ENCODE data around the gene WDR62.

WDR62 gene

GRCh38 chr19:36081894-36082293 is 27.2 kb downstream of the WDR62 start:
- no peak for TF ChIP-seq CTCF (IDR thresholded peaks at IDR 0.05; ENCODE audit: extremely low read depth, insufficient read depth, missing control alignments)
- no peak for DNase-seq (ENCODE audit: low spot score)
- in situ Hi-C loops (cut with MboI; ENCODE audit: low pct_unique_long_range_greater_than_20kb, low sequenced_read_pairs, unreplicated experiment) = no loop called here

DNA sequence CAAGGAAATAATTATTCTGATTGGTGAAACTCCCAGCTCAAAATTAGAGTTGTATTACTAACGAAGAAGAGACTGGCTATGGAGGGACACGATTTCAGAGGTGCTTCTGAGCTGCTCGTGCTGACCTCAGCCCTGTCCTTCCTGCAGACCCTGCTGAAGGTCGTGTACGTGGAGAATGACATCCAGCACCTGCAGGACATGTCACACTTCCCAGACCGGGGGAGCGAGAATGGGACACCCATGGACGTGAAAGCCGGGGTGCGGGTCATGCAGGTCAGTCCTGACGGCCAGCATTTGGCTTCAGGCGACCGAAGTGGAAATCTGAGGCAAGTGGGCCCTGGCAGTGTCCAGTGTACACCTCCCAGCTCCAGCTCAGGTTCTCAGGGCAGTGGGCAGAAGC is 28.2 kb downstream of the WDR62 start:
- no peak for DNase-seq (ENCODE audit: low spot score)
- TF ChIP-seq CTCF (IDR thresholded peaks at IDR 0.05; ENCODE audit: extremely low read depth, insufficient read depth, missing control alignments) = no peak
- in situ Hi-C loops (cut with MboI; ENCODE audit: low pct_unique_long_range_greater_than_20kb, low sequenced_read_pairs, unreplicated experiment) = no loop called here

DNA sequence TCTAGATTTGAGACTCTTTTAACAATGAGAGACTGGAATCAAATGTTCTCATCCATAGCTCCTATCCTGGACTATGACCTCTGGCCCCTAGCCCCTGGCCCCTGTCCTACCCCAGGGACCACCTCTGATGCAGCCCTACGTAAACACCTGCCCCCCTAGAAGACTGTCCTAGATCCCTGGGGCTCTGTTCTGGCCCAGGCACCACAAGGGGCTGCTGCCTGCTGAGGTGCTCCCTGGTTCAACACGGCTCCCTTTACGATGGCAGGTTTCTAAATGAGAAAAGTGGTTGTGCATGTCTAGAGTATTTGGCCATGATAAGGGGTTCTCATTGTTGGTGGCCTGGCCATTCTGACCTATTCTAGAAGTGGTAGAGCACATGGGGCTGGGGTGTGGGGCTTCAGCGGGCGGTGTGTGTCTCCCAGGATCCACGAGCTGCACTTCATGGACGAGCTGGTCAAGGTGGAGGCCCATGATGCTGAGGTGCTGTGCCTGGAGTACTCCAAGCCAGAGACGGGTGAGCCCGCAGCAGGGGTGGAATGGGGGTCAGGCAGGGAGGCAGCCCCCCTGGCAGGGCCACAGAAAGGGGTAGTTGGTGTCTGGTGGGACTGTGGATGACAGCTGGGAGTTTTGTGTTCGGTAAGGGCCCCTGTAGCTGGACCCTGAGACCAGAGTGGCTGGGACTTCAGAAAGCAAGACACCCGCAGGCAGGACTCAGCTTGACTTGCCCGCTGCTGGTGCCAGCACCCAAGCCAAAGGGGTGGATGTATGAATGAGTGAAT is 29.7 kb downstream of the WDR62 start:
- in situ Hi-C loops (cut with MboI; ENCODE audit: low pct_unique_long_range_greater_than_20kb, low sequenced_read_pairs, unreplicated experiment) = no loop called here

GRCh38 chr19:36086326-36086725 is 31.6 kb downstream of the WDR62 start:
- in situ Hi-C loops (cut with MboI; ENCODE audit: low pct_unique_long_range_greater_than_20kb, low sequenced_read_pairs, unreplicated experiment) = no loop called here
- TF ChIP-seq CTCF (IDR thresholded peaks at IDR 0.05; ENCODE audit: extremely low read depth, insufficient read depth, missing control alignments) = no peak
- no peak for DNase-seq (ENCODE audit: low spot score)

More for the DNA sequence above, 29.7 kb downstream of the WDR62 start:
- no peak for TF ChIP-seq CTCF (IDR thresholded peaks at IDR 0.05; ENCODE audit: extremely low read depth, insufficient read depth, missing control alignments)
- DNase-seq (ENCODE audit: low spot score) = no peak

DNA sequence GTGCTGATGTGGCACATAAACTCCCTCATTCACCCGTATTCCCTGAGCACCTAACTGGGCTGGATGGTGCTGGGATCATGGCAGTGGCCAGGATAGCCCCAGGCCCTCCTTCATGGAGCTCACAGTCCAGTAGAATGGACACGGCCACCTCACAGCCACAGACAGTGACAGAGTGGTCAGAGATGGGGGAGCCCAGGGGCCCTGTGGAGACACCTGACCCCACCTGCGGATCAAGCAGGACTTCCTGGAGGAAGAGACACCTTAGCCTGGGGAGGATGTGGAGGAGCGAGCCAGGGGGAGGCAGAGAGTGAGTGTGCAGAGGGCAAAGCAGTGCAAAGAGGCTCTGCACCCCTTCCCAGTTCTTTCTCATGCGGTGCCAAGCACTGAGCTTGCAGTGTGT is 35.1 kb downstream of the WDR62 start:
- no peak for DNase-seq (ENCODE audit: low spot score)
- in situ Hi-C loops (cut with MboI; ENCODE audit: low pct_unique_long_range_greater_than_20kb, low sequenced_read_pairs, unreplicated experiment) = no loop called here
- TF ChIP-seq CTCF (IDR thresholded peaks at IDR 0.05; ENCODE audit: extremely low read depth, insufficient read depth, missing control alignments) = no peak

DNA sequence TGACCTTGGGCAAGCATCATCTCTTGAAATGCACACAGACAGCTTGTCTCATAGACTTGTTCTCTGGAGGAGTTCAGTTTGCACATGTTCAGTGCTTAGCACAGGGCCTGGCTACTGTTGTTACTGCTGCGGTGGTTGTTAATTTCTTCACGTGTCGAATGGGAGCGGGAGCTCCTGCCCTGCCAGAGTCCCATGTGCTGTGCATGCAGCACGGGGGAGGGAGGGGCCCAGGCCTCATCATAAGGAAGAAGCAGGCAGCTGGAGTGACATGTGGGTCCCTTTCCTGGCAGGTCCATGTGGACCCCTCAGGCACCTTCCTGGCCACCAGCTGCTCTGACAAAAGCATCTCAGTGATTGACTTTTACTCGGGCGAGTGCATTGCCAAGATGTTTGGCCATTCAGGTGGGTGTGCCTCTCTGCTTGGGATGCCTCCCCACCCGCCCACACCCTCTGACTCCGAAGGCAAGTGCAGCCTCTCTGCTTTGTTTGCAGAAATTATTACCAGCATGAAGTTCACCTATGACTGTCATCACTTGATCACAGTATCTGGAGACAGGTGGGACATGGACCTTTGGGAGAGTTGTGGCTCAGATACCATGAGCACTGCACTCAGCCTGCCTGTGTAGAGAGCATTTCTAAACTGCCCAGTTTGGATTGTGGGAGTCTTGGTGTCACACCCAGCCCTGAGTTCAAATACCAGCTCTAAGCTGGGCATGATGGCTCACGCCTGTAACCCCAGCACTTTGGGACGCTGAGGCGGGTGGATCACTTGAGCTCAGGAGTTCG is 36.4 kb downstream of the WDR62 start:
- in situ Hi-C loops (cut with MboI; ENCODE audit: low pct_unique_long_range_greater_than_20kb, low sequenced_read_pairs, unreplicated experiment) = no loop called here
- TF ChIP-seq CTCF (IDR thresholded peaks at IDR 0.05; ENCODE audit: extremely low read depth, insufficient read depth, missing control alignments) = no peak
- no peak for DNase-seq (ENCODE audit: low spot score)
